Lung (tissue), 12 donors: Measurements from ENCODE around the gene SPAG4. TPM values are rescaled to one million over a fixed set of nuclear protein-coding genes. Genes with fewer than 3 reads are reported as not detected.

Experiments used
- ATAC-seq: fragments of 200-7000 bp; cut with Tn5 transposase; one replicate; pipeline ENCODE4 v1.9.1; 2020; ENCODE audit warnings: moderate number of reproducible peaks; ENCODE audit not compliant: insufficient read depth, low FRiP score
- DNase-seq, 3 donors: peaks; one replicate each; pipeline ENCODE4 v3.0.0-alpha.2; 2013 to 2017
- H3K27ac ChIP-seq, 2 donors: one replicate each; pipeline ENCODE4 v1.5.1; 2013; ENCODE audit warnings: mild to moderate bottlenecking in 2 of 2, moderate library complexity in 2 of 2, control low read depth in 1 of 2, inconsistent platforms in 1 of 2, low read depth in 1 of 2, low read length in 1 of 2
- H3K27me3 ChIP-seq, 3 donors: one replicate each; pipeline ENCODE4 v1.5.1; 2013; ENCODE audit warnings: low read length in 2 of 3; ENCODE audit not compliant: control insufficient read depth in 3 of 3, insufficient read depth in 3 of 3
- H3K36me3 ChIP-seq, 4 donors: one replicate each; pipeline ENCODE4 v1.5.1; 2013; ENCODE audit warnings: low read length in 4 of 4, mild to moderate bottlenecking in 1 of 4, moderate library complexity in 1 of 4; ENCODE audit not compliant: control insufficient read depth in 4 of 4, insufficient read depth in 4 of 4
- H3K4me1 ChIP-seq, 5 donors: one replicate each; pipeline ENCODE4 v1.5.1; 2013; ENCODE audit warnings: low read length in 5 of 5, mild to moderate bottlenecking in 2 of 5, moderate library complexity in 1 of 5; ENCODE audit not compliant: control insufficient read depth in 5 of 5, insufficient read depth in 5 of 5
- H3K4me3 ChIP-seq: one replicate; pipeline ENCODE4 v1.5.1; 2013; ENCODE audit warnings: mild to moderate bottlenecking, control low read depth, moderate library complexity
- H3K9ac ChIP-seq, 2 donors: one replicate each; pipeline ENCODE4 v1.5.1; 2013; ENCODE audit warnings: low read length in 2 of 2, control low read depth in 1 of 2; ENCODE audit not compliant: insufficient read depth in 1 of 2
- H3K9me3 ChIP-seq, 4 donors: one replicate each; pipeline ENCODE4 v1.5.1; 2013; ENCODE audit warnings: low read length in 3 of 4, mild to moderate bottlenecking in 1 of 4, moderate library complexity in 1 of 4; ENCODE audit not compliant: control insufficient read depth in 4 of 4, insufficient read depth in 3 of 4
- CTCF ChIP-seq: IDR thresholded peaks from 2 replicates; pipeline ENCODE4 v1.5.1; 2012; ENCODE audit warnings: mild to moderate bottlenecking; ENCODE audit errors: control extremely low read depth, extremely low read depth
- WGBS, 2 donors: extraction: QIAGEN DNeasy Blood & Tissue Kit; methylation state at CpG; one replicate each; pipeline ENCODE4 v1.1.7; 2013; 5-methylcytosine and 5-hydroxymethylcytosine counted together
- polyA plus RNA-seq, 2 donors: library from polyadenylated mRNA; stranded (reverse); fragments of 200-250 nt; gene quantifications; one replicate each; pipeline ENCODE4 v1.2.1, GENCODE V29; 2013
- total RNA-seq, 2 donors: library from RNA; depleted of rRNA in 1 of 2; stranded (reverse); fragments of >200 nt in 1 of 2; gene quantifications; one replicate each; pipeline ENCODE4 v1.2.1, GENCODE V29; 2014 to 2021
- donor health status: control.
- donor health status: control.
- donor health status: Bipolar disorder and iron deficiency.
- donor health status: healthy.
- donor health status: DM: yes; HTN: yes; CAD: no.

SPAG4 gene
- total and polyA plus RNA-seq, 4 donors: 1.9 to 5.7 (median 3.7) TPM

GRCh38 chr20:35588397-35588796 lies 27.2 kb upstream of the SPAG4 start:
- 89 to 93% methylated on average over 14 of the region's 14 CpGs for WGBS, 2 donors
- DNase-seq (no peak), ATAC-seq (no peak)
- Histone ChIP-seq H3K4me3 (no peak overlapping the region), H3K27me3 (no peaks in the 10 kb centered on the region), H3K9ac (no peak overlapping the region), H3K4me1 (no peaks in the 10 kb centered on the region), H3K27ac (no peak overlapping the region), H3K36me3 (no peaks in the 10 kb centered on the region), H3K9me3 (no peaks in the 10 kb centered on the region)
- no peak for TF ChIP-seq CTCF

- no peak for TF ChIP-seq CTCF
- ATAC-seq (no peak), DNase-seq (no peak)
- no peak overlapping the region for H3K4me3 ChIP-seq
- H3K27ac ChIP-seq: no peak overlapping the region
- H3K4me1 ChIP-seq: no peaks in the 10 kb centered on the region
- H3K9ac ChIP-seq: no peak overlapping the region
- no peaks in the 10 kb centered on the region for H3K9me3 ChIP-seq
- no peaks in the 10 kb centered on the region for H3K27me3 ChIP-seq
- 18 to 39% methylated on average over 2 of the region's 2 CpGs for WGBS, 2 donors
- no peaks in the 10 kb centered on the region for H3K36me3 ChIP-seq
Measured at GRCh38 chr20:35592339-35592974, 23.2 kb upstream of the SPAG4 start.

GRCh38 chr20:35595456-35595855 lies 20.2 kb upstream of the SPAG4 start:
- Histone ChIP-seq H3K9ac (no peak overlapping the region), H3K27ac (no peak overlapping the region), H3K4me1 (no peaks in the 10 kb centered on the region), H3K9me3 (no peaks in the 10 kb centered on the region), H3K4me3 (no peak overlapping the region), H3K27me3 (peaks cover 0 to 5% (median 4%) of the 10 kb centered on the region in 3 donors), H3K36me3 (no peaks in the 10 kb centered on the region)
- 92 to 96% methylated on average over 17 of the region's 17 CpGs for WGBS, 2 donors
- no peak for DNase-seq
- ATAC-seq: no peak
- TF ChIP-seq CTCF: no peak

GRCh38 chr20:35595901-35596300 lies 19.7 kb upstream of the SPAG4 start:
- no peak for TF ChIP-seq CTCF
- H3K9me3 ChIP-seq: no peaks in the 10 kb centered on the region
- H3K27ac ChIP-seq: no peak overlapping the region
- H3K4me3 ChIP-seq: no peak overlapping the region
- no peak for ATAC-seq
- no peaks in the 10 kb centered on the region for H3K36me3 ChIP-seq
- peaks cover 0 to 8% (median 5%) of the 10 kb centered on the region in 3 donors for H3K27me3 ChIP-seq
- WGBS, 2 donors: 81 to 90% methylated on average over 7 of the region's 7 CpGs
- DNase-seq: no peak
- peaks cover 0 to 4% (median 0%) of the 10 kb centered on the region in 5 donors for H3K4me1 ChIP-seq
- no peak overlapping the region for H3K9ac ChIP-seq
